Spleen (tissue), 7 donors: ENCODE data around the gene KDM6A.

Source experiments
- CTCF ChIP-seq, 11 experiments: fragments of 200-600 bp in 7 of 11; fragments of 450-650 bp in 4 of 11; sonication (generic) in 4 of 11; IDR thresholded peaks in 8 of 11; conservative IDR thresholded peaks in 3 of 11; 1 replicate in 7 of 11; 2 replicates in 4 of 11; pipeline versions ENCODE4 v1.4.0 to v1.8.0; 2016 to 2021; ENCODE audit warnings: antibody characterized with exemption in 11 of 11, inconsistent platforms in 4 of 11, mild to moderate bottlenecking in 1 of 11
- POLR2A ChIP-seq, 3 donors: fragments of 450-650 bp; IDR thresholded peaks; one replicate each; pipeline ENCODE4 v1.5.1; 2017; ENCODE audit warnings: antibody characterized with exemption in 3 of 3, mild to moderate bottlenecking in 1 of 3
- donor health status: DM: no; HTN: no; CAD: no; lungs with moderate emphysema.
- donor health status: DM: no; HTN: no; CAD: no.
- donor health status: DM: no; HTN: no; CAD: no.

GRCh38 chrX:44896876-44897186 lies 23.8 kb downstream of the KDM6A start:
- TF ChIP-seq CTCF (IDR thresholded peaks at IDR 0.05 in 8 of 11, conservative IDR thresholded peaks at IDR 0.05 in 3 of 11), result no peak
- no peak for TF ChIP-seq POLR2A (IDR thresholded peaks at IDR 0.05)
